Neural crest cell (in vitro differentiated cells): ENCODE measurements around the gene DEDD. TPM values are rescaled to one million over a fixed set of nuclear protein-coding genes. Genes with fewer than 3 reads are reported as not detected.

Experiments
- DNase-seq: peaks from one replicate; pipeline ENCODE4 v3.0.0; 2021; ENCODE audit warnings: low read depth, mixed read lengths, low spot score
- H3K27ac Mint-ChIP-seq: one replicate; pipeline ENCODE4 v1.8.0; 2021; ENCODE audit warnings: mild to moderate bottlenecking, mixed read lengths; ENCODE audit not compliant: unreplicated experiment
- H3K27me3 Mint-ChIP-seq: 2 replicates; pipeline ENCODE4 v1.8.0; 2021; ENCODE audit warnings: low read depth, mild to moderate bottlenecking, mixed read lengths
- H3K36me3 Mint-ChIP-seq: 2 replicates; pipeline ENCODE4 v1.8.0; 2021; ENCODE audit warnings: low read depth, mild to moderate bottlenecking, mixed read lengths
- H3K4me1 Mint-ChIP-seq: 2 replicates; pipeline ENCODE4 v1.8.0; 2021; ENCODE audit warnings: mixed read lengths
- H3K4me3 Mint-ChIP-seq: one replicate; pipeline ENCODE4 v1.8.0; 2021; ENCODE audit warnings: mild to moderate bottlenecking, mixed read lengths
- H3K9me3 Mint-ChIP-seq: 2 replicates; pipeline ENCODE4 v1.8.0; 2021; ENCODE audit warnings: mixed read lengths
- total RNA-seq: library from RNA; stranded (reverse); gene quantifications from 2 replicates; pipeline ENCODE4 v1.2.1, GENCODE V29; 2021
- TF ChIP-seq, protein P1 (sequence below): fragments of 200-600 bp; sonication (generic); conservative IDR thresholded peaks from 2 replicates; pipeline ENCODE4 v1.5.0; 2021; ENCODE audit warnings: antibody characterized with exemption, mild to moderate bottlenecking

Gene DEDD
- total RNA-seq, 1 donor from 2014 or later, result 36.2 TPM

DNA sequence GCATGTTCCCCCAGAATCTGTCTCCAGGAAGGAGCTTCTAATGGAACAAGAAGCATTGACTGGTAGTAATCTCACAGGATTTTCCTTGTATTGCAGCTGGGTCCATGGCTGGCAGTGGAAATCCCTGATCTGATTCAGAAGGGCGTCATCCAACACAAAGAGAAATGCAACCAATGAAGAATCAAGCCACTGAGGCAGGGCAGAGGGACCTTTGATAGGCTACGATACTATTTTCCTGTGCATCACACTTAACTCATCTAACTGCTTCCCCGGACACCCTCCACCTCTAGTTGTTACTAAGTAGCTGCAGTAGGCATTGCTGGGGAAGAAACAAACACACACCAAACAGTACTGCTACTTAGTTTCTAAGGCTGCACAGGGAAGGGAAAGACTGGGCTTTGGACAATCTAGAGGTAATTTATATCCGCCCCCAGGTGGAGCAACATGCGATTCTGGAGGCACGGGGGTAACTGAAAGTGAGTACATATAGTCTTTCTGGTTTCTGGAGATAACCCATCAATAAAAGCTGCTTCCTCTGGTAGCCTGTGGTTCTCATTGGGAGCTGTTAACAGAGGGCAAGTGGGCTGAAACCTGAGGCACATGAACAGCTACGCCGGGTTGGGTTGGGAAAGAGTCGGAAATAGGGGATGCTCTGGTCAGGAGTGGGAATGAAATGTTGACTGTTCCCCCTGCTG is 26.0 kb upstream of the DEDD start:
- Mint-ChIP-seq H3K36me3 (peaks cover 4% of the 10 kb centered on the region), H3K4me3 (peak overlapping the region; percentile 94)
- TF ChIP-seq, protein P1, sequence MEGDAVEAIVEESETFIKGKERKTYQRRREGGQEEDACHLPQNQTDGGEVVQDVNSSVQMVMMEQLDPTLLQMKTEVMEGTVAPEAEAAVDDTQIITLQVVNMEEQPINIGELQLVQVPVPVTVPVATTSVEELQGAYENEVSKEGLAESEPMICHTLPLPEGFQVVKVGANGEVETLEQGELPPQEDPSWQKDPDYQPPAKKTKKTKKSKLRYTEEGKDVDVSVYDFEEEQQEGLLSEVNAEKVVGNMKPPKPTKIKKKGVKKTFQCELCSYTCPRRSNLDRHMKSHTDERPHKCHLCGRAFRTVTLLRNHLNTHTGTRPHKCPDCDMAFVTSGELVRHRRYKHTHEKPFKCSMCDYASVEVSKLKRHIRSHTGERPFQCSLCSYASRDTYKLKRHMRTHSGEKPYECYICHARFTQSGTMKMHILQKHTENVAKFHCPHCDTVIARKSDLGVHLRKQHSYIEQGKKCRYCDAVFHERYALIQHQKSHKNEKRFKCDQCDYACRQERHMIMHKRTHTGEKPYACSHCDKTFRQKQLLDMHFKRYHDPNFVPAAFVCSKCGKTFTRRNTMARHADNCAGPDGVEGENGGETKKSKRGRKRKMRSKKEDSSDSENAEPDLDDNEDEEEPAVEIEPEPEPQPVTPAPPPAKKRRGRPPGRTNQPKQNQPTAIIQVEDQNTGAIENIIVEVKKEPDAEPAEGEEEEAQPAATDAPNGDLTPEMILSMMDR, result no peak

DNA sequence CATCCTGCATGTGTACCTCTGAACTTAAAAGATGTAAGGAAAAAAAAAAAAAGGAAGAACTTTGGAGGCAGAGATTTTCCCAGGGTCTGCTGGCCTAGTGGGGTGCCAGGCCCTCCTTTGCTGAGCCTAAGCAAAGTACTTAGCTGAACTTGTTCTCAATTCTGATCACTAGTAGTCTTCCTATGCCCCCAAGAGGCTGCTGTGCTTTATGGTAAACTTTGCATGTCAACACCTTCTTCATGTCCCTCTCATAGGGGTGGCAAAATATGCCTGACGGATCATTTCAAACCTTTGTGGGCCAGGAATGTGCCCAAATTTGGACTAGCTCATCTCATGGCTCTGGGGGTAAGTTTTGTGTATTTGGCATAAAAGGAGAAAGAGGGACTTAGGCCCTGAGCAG is 25.4 kb upstream of the DEDD start:
- Mint-ChIP-seq H3K36me3 (peaks cover 3% of the 10 kb centered on the region), H3K9me3 (no peaks in the 10 kb centered on the region), H3K27ac (no peak overlapping the region), H3K27me3 (no peaks in the 10 kb centered on the region), H3K4me3 (peak overlapping the region; percentile 94), H3K4me1 (peaks cover 43% of the 10 kb centered on the region)
- DNase-seq, result no peak
- TF ChIP-seq, protein P1, result no peak

More for the DNA sequence above, 26.0 kb upstream of the DEDD start:
- Mint-ChIP-seq H3K27me3 (no peaks in the 10 kb centered on the region), H3K9me3 (no peaks in the 10 kb centered on the region), H3K27ac (no peak overlapping the region), H3K4me1 (peaks cover 48% of the 10 kb centered on the region)
- no peak for DNase-seq

DNA sequence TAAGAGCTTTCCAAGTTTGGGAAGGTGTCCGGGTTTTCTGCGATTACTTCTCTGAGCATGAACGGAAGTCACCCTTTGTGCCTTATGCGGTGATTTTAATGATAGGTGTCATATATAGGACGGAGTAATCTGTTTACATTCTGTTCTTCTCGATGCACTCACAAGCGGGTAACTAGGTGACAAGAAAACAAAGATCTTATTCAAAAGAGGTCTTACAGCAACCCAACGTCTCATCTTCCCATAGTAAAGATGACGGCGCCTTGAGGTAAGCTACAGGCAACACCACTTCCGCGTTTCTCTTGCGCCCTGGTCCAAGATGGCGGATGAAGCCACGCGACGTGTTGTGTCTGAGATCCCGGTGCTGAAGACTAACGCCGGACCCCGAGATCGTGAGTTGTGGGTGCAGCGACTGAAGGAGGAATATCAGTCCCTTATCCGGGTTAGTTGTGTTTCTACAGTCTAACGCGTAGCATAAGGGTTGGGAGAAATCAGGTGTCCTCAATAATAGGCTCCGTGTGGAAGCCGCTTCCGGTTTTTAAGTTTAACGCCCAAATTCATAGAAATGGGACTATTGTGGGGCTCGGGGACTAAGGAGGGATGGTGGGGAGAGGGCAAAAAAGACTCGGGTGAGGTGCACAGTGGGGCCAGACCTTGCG is 21.3 kb upstream of the DEDD start, which contains the start of gene UFC1:
TSS of gene UFC1 (plus strand) at position 297 of the 656 bp plus-strand sequence. CDS start at position 317, 20 bp downstream.
- H3K9me3 Mint-ChIP-seq, result no peaks in the 10 kb centered on the region
- H3K27me3 Mint-ChIP-seq, result no peaks in the 10 kb centered on the region
- DNase-seq, result peak; percentile 68
- peaks cover 28% of the 10 kb centered on the region for H3K4me1 Mint-ChIP-seq
- H3K36me3 Mint-ChIP-seq, result peaks cover 3% of the 10 kb centered on the region
- TF ChIP-seq, protein P1, result no peak
- peak within 1 kb of the TSS; percentile 100 for H3K27ac Mint-ChIP-seq
- H3K4me3 Mint-ChIP-seq, result peak within 1 kb of the TSS; percentile 99

DNA sequence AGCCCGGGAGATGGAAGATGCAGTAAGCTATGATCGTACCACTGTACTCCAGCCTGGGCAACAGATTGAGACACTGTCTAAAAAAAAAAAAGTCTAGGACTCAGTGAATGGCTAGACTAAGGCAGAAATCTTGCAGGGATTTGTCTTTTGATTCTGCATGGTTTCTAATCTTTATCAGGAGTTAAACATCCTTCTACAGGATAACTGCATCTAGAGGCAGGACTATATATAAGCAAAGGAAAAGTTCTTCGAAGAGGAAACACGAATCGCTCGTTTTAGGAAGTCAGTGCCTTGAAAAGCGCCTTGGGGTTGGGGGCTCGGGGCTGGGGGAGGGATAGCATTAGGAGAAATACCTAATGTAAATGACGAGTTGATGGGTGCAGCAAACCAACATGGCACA is 20.7 kb upstream of the DEDD start:
- peak overlapping the region; percentile 93 for H3K27ac Mint-ChIP-seq
- H3K36me3 Mint-ChIP-seq, result peaks cover 3% of the 10 kb centered on the region
- TF ChIP-seq, protein P1, result no peak
- DNase-seq, result no peak
- no peaks in the 10 kb centered on the region for H3K9me3 Mint-ChIP-seq
- no peaks in the 10 kb centered on the region for H3K27me3 Mint-ChIP-seq
- peaks cover 24% of the 10 kb centered on the region for H3K4me1 Mint-ChIP-seq
- H3K4me3 Mint-ChIP-seq, result peak overlapping the region; percentile 99

- Mint-ChIP-seq H3K27me3 (no peaks in the 10 kb centered on the region), H3K4me3 (no peak overlapping the region), H3K27ac (no peak overlapping the region), H3K36me3 (no peaks in the 10 kb centered on the region), H3K4me1 (peaks cover 5% of the 10 kb centered on the region), H3K9me3 (no peaks in the 10 kb centered on the region)
- TF ChIP-seq, protein P1, result no peak
- DNase-seq, result no peak
Measured at GRCh38 chr1:161145832-161146231, 13.4 kb upstream of the DEDD start.
